HCT116 (cell line): ENCODE results near the gene PDE8A. TPM values are rescaled to one million over a fixed set of nuclear protein-coding genes. Genes with fewer than 3 reads are reported as not detected.

Source experiments
- ATAC-seq: fragments of 200-7000 bp; cut with Tn5 transposase; 2 replicates; pipeline ENCODE4 v1.9.1; 2020; ENCODE audit warnings: mild to moderate bottlenecking, moderate library complexity
- BruUV-seq: library from RNA; stranded (reverse); fragments of 400-500 nt; replicated peaks from 2 replicates; lab custom pipeline; 2021; lab: Mats Ljungman, UMichigan
- CTCF ChIA-PET: fragments of 300-600 bp; sonication (Branson Sonifier 250); formaldehyde crosslinking; loops from one replicate; lab custom pipeline; 2021; ENCODE audit warnings: antibody characterized with exemption; lab: Charles Lee
- POLR2A ChIA-PET: fragments of 300-600, 350-600 bp; sonication (Branson Sonifier 250); formaldehyde crosslinking; loops from one replicate; lab custom pipeline; 2021; ENCODE audit warnings: antibody characterized with exemption; lab: Charles Lee
- RAD21 ChIA-PET, 2 experiments: fragments of 300-600 bp; sonication (Branson Sonifier 250); formaldehyde crosslinking; loops; one replicate each; lab custom pipeline; 2023; ENCODE audit warnings: low total read pairs in 2 of 2; ENCODE audit not compliant: uncharacterized antibody in 2 of 2, unreplicated experiment in 2 of 2, low non-redundant PET in 1 of 2; lab: Charles Lee
- DNase-seq: peaks from one replicate; pipeline ENCODE4 v3.0.0-alpha.2; 2010; ENCODE audit warnings: low read depth, low spot score
- H2AFZ ChIP-seq: fragments of 200-600 bp; shearing (Covaris generic), sonication (generic); 2 replicates; pipeline ENCODE4 v1.6.1; 2017; ENCODE audit warnings: low read depth, mixed run types, mixed read lengths, antibody characterized with exemption, low read length; ENCODE audit not compliant: poor library complexity, severe bottlenecking
- H3K27ac ChIP-seq: 2 replicates; pipeline ENCODE4 v1.5.1; 2012; ENCODE audit warnings: low read depth, low read length
- H3K27me3 ChIP-seq: fragments of 200-600 bp; sonication (generic); 2 replicates; pipeline ENCODE4 v1.6.1; 2016; ENCODE audit warnings: mixed run types, low read length, mixed read lengths; ENCODE audit not compliant: insufficient read depth
- H3K36me3 ChIP-seq, 2 experiments: fragments of 200-500 bp in 1 of 2; fragments of 200-600 bp in 1 of 2; sonication (Bioruptor generic) in 1 of 2; sonication (generic) in 1 of 2; 2 replicates each; pipeline versions ENCODE4 v1.5.1 to v1.6.1; 2014 to 2016; ENCODE audit warnings: low read length in 2 of 2, inconsistent platforms in 1 of 2, mixed read lengths in 1 of 2, mixed run types in 1 of 2; ENCODE audit not compliant: insufficient read depth in 2 of 2, control insufficient read depth in 1 of 2
- H3K4me1 ChIP-seq, 2 experiments: fragments of 200-600 bp in 1 of 2; sonication (generic) in 1 of 2; 2 replicates each; pipeline versions ENCODE4 v1.5.1 to v1.6.1; 2012 to 2017; ENCODE audit warnings: low read length in 2 of 2, inconsistent platforms in 1 of 2, mild to moderate bottlenecking in 1 of 2, mixed read lengths in 1 of 2, mixed run types in 1 of 2, moderate library complexity in 1 of 2; ENCODE audit not compliant: insufficient read depth in 2 of 2, control insufficient read depth in 1 of 2
- H3K4me2 ChIP-seq: fragments of 200-600 bp; sonication (generic); 2 replicates; pipeline ENCODE4 v1.6.1; 2017; ENCODE audit warnings: mixed run types, low read length, mixed read lengths
- H3K4me3 ChIP-seq, 2 experiments: fragments of 200-600 bp in 1 of 2; sonication (generic) in 1 of 2; replicated peaks in 1 of 2; 2 replicates each; pipeline ENCODE4 v1.5.1; 2011 to 2016; ENCODE audit warnings: low read length in 2 of 2, control low read depth in 1 of 2, low read depth in 1 of 2, mild to moderate bottlenecking in 1 of 2, mixed read lengths in 1 of 2, mixed run types in 1 of 2
- H3K79me2 ChIP-seq: fragments of 200-600 bp; sonication (generic); 2 replicates; pipeline ENCODE4 v1.6.1; 2017; ENCODE audit warnings: mild to moderate bottlenecking, mixed run types, low read length, moderate library complexity, mixed read lengths; ENCODE audit not compliant: insufficient read depth
- H3K9ac ChIP-seq: fragments of 200-600 bp; sonication (generic); 2 replicates; pipeline ENCODE4 v1.6.1; 2016; ENCODE audit warnings: low read length, mixed read lengths
- H3K9me2 ChIP-seq: fragments of 200-600 bp; sonication (generic), shearing (Covaris generic); 2 replicates; pipeline ENCODE4 v1.6.1; 2017; ENCODE audit warnings: mixed run types, mild to moderate bottlenecking, moderate library complexity; ENCODE audit not compliant: insufficient read depth
- H3K9me3 ChIP-seq, 2 experiments: fragments of 200-500 bp in 1 of 2; fragments of 200-600 bp in 1 of 2; sonication (Bioruptor generic) in 1 of 2; sonication (generic) in 1 of 2; 2 replicates each; pipeline ENCODE4 v1.6.1; 2014 to 2017; ENCODE audit warnings: low read length in 2 of 2, mixed read lengths in 2 of 2, inconsistent platforms in 1 of 2, low read depth in 1 of 2, mild to moderate bottlenecking in 1 of 2, mixed run types in 1 of 2, moderate library complexity in 1 of 2; ENCODE audit not compliant: control insufficient read depth in 1 of 2, insufficient read depth in 1 of 2
- H4K20me1 ChIP-seq: fragments of 200-600 bp; sonication (generic), shearing (Covaris generic); 2 replicates; pipeline ENCODE4 v1.6.1; 2017; ENCODE audit warnings: mixed run types, mild to moderate bottlenecking, moderate library complexity; ENCODE audit not compliant: insufficient read depth
- CBX3 ChIP-seq: IDR thresholded peaks from 2 replicates; pipeline ENCODE4 v1.6.1; 2012; ENCODE audit warnings: low read depth
- EZH2phosphoT487 ChIP-seq: fragments of 200-600 bp; IDR thresholded peaks from 2 replicates; pipeline ENCODE4 v1.6.1; 2018; ENCODE audit warnings: antibody characterized with exemption, borderline replicate concordance
- FOSL1 ChIP-seq: IDR thresholded peaks from 2 replicates; pipeline ENCODE4 v1.6.1; 2012; ENCODE audit warnings: low read depth
- JUND ChIP-seq: IDR thresholded peaks from 2 replicates; pipeline ENCODE4 v1.6.1; 2012
- SP1 ChIP-seq: IDR thresholded peaks from 2 replicates; pipeline ENCODE4 v1.6.1; 2012; ENCODE audit warnings: low read depth
- ZFX ChIP-seq: fragments of 450-650 bp; IDR thresholded peaks from 2 replicates; pipeline ENCODE4 v1.6.1; 2017
- intact Hi-C: fragments of 100-400 bp; cut with micrococcal nuclease; formaldehyde crosslinking; loops from 2 replicates; pipeline ENCODE4 v1.10.0; 2022
- total RNA-seq: library from RNA; stranded (reverse); gene quantifications from one replicate; pipeline ENCODE4 v1.2.1, GENCODE V29; 2021; ENCODE audit not compliant: unreplicated experiment
- TF ChIP-seq, protein P1 (sequence below): IDR thresholded peaks from 2 replicates; pipeline ENCODE4 v1.6.1; 2012

PDE8A gene
- total RNA-seq, 1 experiment from 2014 or later = 37.8 TPM

DNA sequence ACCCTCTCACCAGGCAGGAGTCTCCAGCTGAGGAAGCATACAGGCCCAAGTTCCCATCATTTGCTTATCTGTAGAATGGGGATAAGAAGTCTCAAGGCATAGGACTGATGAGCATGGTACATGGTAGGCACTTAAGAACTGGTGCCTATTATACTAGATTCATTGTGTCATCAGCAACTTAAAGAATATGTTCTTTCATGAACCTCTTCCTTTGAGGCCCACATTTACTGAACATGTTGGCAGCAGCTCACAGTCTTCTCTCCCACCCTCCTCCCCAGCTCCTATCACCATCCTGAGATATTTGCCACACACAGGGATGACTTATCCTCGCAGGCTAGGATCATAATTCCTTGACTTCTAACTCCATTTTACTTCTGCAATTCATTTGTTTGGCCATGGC, 142.5 kb downstream of the PDE8A start:
- intact Hi-C loops = no loop called here
- CTCF ChIA-PET = no interaction called here
- no peak overlapping the region for H3K4me2 ChIP-seq

DNA sequence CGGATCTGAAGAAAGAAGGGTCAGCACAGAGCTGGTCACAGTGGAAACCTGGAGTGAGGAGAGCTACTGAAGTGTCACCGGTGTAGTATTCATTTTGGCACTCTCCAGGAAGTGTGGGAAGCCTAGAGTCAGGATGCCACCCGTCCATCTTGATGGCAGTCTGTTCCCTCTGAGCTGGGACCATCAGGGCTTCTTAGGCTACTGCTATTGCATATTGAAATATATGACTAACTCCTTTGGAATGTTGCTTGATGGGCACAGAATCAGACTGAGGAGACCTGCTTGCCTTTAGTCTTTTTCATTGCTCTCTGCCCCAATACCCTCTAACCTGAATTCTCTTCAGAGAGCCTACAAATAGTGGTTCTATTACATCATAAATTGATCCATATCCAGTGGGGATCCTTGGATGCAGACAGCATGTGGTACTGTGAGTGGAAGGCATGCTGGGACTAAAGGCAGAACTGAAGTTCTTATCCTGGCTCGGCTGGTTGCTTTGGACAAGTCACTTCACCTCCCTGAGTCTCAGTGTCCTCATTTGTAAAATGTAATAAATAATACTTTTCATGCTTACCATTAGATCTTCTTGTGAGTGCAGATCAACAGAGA, 143.5 kb downstream of the PDE8A start:
- BruUV-seq = no TSS peak
- RAD21 ChIA-PET = no interaction called here
- intact Hi-C loops = no loop called here
- Histone ChIP-seq H3K36me3 (peaks cover 0 to 10% of the 10 kb centered on the region in 2 experiments; a peak in 1 of 4 replicates), H2AFZ (no peak overlapping the region)
- TF ChIP-seq FOSL1 (peak; percentile 43; the same call in 1 of the 2 replicates), EZH2phosphoT487 (no peak), SP1 (0 out of 2 replicates have a peak, but pooled peaks have one; percentile 12), JUND (peak; percentile 42; the same call in 1 of the 2 replicates)
- TF ChIP-seq, all 23 proteins: peak for 3
- Histone ChIP-seq H3K27ac (peak overlapping the region; percentile 49), H3K4me1 (peaks cover 18 to 19% of the 10 kb centered on the region in 2 experiments), H3K27me3 (no peaks in the 10 kb centered on the region), H3K4me2 (peak overlapping the region; percentile 30), H3K9me2 (no peaks in the 10 kb centered on the region), H3K9ac (no peak overlapping the region), H3K4me3 (no peak overlapping the region), H3K9me3 (no peaks in the 10 kb centered on the region), H4K20me1 (no peaks in the 10 kb centered on the region), H3K79me2 (no peaks in the 10 kb centered on the region)
- ATAC-seq (peak; percentile 88), DNase-seq (peak; percentile 18)
- POLR2A ChIA-PET = no interaction called here
- CTCF ChIA-PET = no interaction called here

More for the DNA sequence above, 142.5 kb downstream of the PDE8A start:
- no peak overlapping the region for H3K9ac ChIP-seq
- RAD21 ChIA-PET = no interaction called here
- H3K4me3 ChIP-seq = no peak overlapping the region
- no peaks in the 10 kb centered on the region for H3K27me3 ChIP-seq
- H4K20me1 ChIP-seq = no peaks in the 10 kb centered on the region
- H3K27ac ChIP-seq = peak overlapping the region; percentile 49
- H2AFZ ChIP-seq = no peak overlapping the region
- H3K4me1 ChIP-seq = peaks cover 18 to 19% of the 10 kb centered on the region in 2 experiments
- POLR2A ChIA-PET = no interaction called here
- peaks cover 0 to 10% of the 10 kb centered on the region in 2 experiments; a peak in 1 of 4 replicates for H3K36me3 ChIP-seq
- DNase-seq (no peak), ATAC-seq (no peak)
- BruUV-seq = no TSS peak
- no peak for TF ChIP-seq ZFX
- no peak for TF ChIP-seq SP1
- no peak for TF ChIP-seq CBX3
- TF ChIP-seq, protein P1, sequence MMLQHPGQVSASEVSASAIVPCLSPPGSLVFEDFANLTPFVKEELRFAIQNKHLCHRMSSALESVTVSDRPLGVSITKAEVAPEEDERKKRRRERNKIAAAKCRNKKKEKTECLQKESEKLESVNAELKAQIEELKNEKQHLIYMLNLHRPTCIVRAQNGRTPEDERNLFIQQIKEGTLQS = no peak
- H3K9me3 ChIP-seq = no peaks in the 10 kb centered on the region
- H3K79me2 ChIP-seq = no peaks in the 10 kb centered on the region
- H3K9me2 ChIP-seq = no peaks in the 10 kb centered on the region
